Mucosa of stomach (tissue), 1 donor: ENCODE data around the gene MRPS23.

Source experiments
- H3K27me3 ChIP-seq: one replicate; pipeline ENCODE4 v1.7.0; 2013; ENCODE audit warnings: mild to moderate bottlenecking, low read length; ENCODE audit not compliant: control insufficient read depth, insufficient read depth
- H3K36me3 ChIP-seq: one replicate; pipeline ENCODE4 v1.7.0; 2013; ENCODE audit warnings: low read length; ENCODE audit not compliant: control insufficient read depth, insufficient read depth
- H3K4me1 ChIP-seq: one replicate; pipeline ENCODE4 v1.7.0; 2013; ENCODE audit warnings: mild to moderate bottlenecking, low read length; ENCODE audit not compliant: control insufficient read depth, insufficient read depth
- H3K4me3 ChIP-seq: one replicate; pipeline ENCODE4 v1.7.0; 2013; ENCODE audit warnings: low read length
- H3K9ac ChIP-seq: one replicate; pipeline ENCODE4 v1.7.0; 2013; ENCODE audit warnings: mild to moderate bottlenecking, low read length, moderate library complexity
- H3K9me3 ChIP-seq: one replicate; pipeline ENCODE4 v1.7.0; 2013; ENCODE audit warnings: mild to moderate bottlenecking, low read length, moderate library complexity; ENCODE audit not compliant: control insufficient read depth
- donor health status: Pancreatic carcinoma.

MRPS23 gene

DNA sequence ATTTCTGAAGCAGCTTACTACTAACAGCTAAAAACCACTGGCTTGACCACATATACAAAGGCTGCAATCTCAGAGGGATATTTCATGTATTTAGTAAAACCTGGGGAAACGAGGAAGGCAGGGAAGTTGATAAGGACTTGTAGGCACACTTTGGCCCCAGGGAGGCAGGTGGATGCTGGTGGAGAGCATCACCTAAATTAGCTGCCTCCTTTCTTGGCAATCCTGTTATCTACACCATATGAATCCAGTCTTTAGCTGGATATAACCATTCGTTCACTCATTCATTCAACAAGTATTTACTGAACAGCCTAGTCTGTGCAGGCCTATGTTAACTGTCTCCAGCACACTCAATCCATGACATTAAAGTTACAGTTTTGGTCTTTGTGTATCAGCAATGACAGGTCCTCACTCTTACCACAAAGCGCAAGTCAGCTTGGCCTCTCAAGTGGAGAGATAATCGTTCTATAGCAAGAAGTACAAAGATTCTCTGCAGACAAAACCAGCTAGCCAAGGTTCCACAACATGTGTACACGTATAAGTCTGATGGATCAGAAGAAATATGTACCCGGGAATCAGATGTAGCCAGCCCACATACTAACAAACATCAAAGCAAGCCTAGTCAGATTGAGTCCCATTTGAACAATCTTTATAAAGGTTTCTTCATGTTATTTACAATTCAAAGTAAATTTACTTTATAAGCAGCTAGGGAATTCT lies 10.8 kb downstream of the MRPS23 start:
- Histone ChIP-seq H3K36me3 (peaks cover 4% of the 10 kb centered on the region), H3K9me3 (no peaks in the 10 kb centered on the region), H3K4me1 (peaks cover 4% of the 10 kb centered on the region), H3K4me3 (no peak overlapping the region), H3K27me3 (no peaks in the 10 kb centered on the region), H3K9ac (no peak overlapping the region)

DNA sequence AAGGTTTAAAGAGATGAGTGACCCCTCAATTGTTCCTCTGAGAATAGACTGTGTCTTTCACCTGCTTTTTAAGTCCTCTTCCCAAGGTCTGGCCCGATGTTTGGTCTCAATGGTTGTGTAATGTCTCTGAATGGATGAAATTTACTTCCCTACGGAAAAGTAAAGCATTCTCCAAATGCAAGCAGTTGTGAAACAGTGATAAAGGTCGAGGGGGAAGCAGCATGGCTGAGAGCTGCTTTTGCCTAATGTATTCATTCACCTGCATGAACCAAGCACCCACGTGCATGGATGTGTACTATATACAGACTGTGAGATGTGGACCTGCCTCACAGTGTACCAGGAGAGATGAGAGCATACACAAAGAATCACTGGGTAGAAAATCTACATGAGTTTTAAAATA lies 11.4 kb downstream of the MRPS23 start:
- Histone ChIP-seq H3K9ac (no peak overlapping the region), H3K27me3 (no peaks in the 10 kb centered on the region), H3K4me3 (no peak overlapping the region), H3K4me1 (peaks cover 8% of the 10 kb centered on the region), H3K36me3 (peaks cover 4% of the 10 kb centered on the region), H3K9me3 (no peaks in the 10 kb centered on the region)

DNA sequence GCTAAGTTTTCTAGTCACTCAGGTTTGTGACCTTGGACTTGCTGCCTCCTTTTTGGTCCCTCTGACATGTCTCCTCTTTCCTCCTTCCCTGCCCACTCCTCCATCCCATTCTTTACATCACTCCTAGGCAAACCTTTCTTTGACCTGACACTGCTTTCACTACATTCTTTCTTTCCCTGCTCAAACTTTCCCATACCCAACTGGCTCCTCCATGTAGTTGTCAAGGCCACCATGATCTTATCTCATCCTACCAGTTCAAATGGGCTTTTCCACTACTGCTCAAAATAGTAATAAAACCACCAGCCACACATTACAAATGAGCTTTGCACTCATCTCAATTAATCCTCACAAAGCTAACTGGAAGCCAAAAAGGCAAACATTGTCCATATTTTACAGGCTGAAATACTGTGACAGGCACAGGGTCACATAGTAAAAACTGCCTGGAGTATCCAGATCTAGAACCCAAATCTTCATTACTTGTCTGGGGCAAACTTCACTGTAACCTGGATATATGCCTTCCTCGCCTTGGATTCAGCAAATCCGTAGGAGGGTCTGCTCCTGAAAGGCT lies 14.4 kb downstream of the MRPS23 start:
- Histone ChIP-seq H3K36me3 (peaks cover 4% of the 10 kb centered on the region), H3K4me3 (no peak overlapping the region), H3K9me3 (no peaks in the 10 kb centered on the region), H3K4me1 (peaks cover 19% of the 10 kb centered on the region), H3K9ac (no peak overlapping the region), H3K27me3 (no peaks in the 10 kb centered on the region)

DNA sequence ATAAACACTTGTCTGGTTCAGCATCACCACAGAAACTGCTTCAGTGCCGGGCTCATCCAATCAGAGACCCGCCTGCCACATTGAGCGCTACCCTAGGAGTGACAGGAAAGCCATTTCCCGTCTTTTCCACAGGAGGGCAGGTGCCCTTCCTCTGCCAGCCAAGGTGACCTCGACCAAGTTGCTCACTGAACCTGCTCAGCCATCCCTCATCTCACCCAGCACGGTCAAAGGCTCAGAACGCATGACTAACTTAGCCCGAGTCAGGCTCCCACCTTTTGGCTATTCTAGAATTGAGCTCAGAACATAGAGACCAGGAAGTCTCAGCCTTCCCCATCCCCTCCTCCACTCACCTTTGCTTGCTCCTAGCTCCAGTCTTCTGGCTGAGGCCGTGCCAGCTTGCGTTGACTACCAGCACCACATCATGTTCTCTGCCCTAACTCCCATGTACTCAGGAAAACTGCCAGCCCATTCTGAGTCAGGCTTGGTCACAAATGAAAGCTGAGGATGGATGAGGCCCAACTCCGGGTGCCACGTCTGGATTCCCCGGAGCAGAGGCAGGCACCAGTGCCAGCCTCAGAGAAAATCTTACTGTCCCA lies 15.6 kb downstream of the MRPS23 start:
- Histone ChIP-seq H3K36me3 (peaks cover 4% of the 10 kb centered on the region), H3K9me3 (no peaks in the 10 kb centered on the region), H3K27me3 (no peaks in the 10 kb centered on the region), H3K4me3 (no peak overlapping the region), H3K9ac (no peak overlapping the region), H3K4me1 (peaks cover 19% of the 10 kb centered on the region)

DNA sequence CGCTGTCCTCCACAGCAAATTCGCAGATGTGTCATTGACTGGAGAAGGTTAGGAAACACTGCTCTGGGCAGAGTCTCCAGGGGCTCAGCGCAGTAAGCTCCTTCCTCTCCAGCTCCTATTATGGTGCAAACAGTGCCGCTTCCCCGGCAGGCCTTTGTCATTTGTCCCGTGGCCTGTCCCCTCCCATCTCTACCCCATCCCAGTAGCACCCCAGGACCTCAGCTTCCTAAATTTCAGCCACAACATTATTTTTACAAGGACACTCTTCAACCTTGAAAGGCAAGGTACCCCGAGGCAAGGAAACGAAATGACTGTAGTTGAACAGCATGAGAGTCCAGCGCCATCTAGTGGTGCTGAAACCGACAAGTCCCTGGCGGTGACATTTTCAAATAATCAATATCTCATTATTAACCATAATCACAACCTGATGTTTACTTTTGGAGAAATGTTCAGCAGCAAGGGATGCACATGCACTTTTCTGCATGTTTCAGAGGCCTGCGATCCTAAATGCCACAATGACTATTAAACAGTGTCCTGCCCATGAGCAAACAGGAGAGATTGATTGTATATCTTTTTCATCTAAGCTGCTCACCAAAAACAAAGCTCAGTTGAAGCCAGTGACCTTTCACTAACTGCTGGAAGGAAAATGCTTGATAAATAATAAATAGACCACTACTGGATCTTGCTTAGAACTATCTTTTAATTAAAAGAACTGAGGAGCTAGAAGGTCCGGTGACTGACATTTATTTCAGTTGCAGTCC lies 16.5 kb downstream of the MRPS23 start:
- no peak overlapping the region for H3K4me3 ChIP-seq
- peaks cover 19% of the 10 kb centered on the region for H3K4me1 ChIP-seq
- H3K9ac ChIP-seq, result peak overlapping the region; percentile 40
- no peaks in the 10 kb centered on the region for H3K27me3 ChIP-seq
- no peaks in the 10 kb centered on the region for H3K9me3 ChIP-seq
- peaks cover under 1% of the 10 kb centered on the region for H3K36me3 ChIP-seq

DNA sequence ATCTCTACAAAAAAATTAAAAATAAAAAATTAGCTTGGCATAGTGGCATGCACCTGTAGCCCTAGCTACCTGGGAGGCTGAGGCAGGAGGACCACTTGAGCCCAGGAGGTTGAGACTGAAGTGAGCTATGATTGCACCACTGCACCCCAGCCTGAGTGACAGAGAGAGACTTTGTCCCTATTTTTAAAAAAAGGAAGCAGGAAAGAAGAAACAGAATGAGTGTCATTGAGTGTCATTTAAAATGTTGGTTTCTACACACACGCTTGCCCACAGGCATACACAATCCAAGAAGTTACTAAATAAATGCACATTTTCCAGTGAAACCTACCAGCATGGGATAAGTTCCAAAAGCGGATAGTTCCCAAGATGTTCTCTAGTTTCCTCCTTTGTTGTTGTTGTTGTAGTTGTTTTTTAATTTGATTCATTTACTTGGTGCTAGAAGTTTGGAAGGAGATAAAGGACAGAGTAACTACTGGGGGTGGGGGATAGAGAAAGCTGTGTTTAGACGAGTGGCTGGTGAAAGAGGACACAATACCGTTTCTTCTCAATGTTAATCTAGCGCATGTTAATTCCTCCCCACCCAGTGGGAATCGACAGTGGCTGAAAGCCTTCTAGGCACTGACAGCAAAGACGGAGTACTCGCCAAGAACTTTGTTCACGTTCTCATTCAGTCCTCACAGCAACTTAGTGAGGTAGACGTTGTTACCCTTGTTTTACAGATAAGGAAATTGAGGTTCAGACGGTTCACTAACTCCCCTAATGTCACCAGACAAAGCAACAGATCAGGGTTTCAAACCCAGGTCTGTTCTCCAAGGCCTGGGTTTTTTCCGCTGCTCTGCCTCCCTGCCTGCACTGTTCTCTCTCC lies 17.3 kb downstream of the MRPS23 start:
- H3K27me3 ChIP-seq, result no peaks in the 10 kb centered on the region
- peaks cover 19% of the 10 kb centered on the region for H3K4me1 ChIP-seq
- peak overlapping the region; percentile 40 for H3K9ac ChIP-seq
- no peak overlapping the region for H3K4me3 ChIP-seq
- H3K36me3 ChIP-seq, result no peaks in the 10 kb centered on the region
- H3K9me3 ChIP-seq, result no peaks in the 10 kb centered on the region

DNA sequence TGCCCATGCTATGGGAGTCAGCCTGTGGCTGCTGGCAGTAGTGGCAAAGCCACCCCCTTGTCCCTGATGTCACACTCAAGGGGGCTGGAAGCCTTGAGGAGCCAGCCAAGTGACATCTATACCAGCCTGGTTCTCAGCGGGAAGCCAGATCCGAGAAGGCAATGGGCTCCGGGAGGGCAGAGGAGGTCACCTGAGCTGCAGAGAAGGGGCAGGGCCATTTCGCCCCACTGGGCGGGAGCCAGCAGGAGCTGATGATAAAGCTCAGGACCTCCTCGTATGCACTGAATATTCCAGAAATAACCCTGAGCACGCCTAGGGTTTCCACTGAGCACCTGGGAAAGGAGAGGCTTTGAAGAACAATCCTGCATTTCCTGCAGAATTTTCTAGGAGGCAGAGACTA lies 19.0 kb downstream of the MRPS23 start:
- Histone ChIP-seq H3K27me3 (no peaks in the 10 kb centered on the region), H3K4me3 (no peak overlapping the region), H3K36me3 (no peaks in the 10 kb centered on the region), H3K4me1 (peaks cover 19% of the 10 kb centered on the region), H3K9me3 (no peaks in the 10 kb centered on the region), H3K9ac (no peak overlapping the region)

DNA sequence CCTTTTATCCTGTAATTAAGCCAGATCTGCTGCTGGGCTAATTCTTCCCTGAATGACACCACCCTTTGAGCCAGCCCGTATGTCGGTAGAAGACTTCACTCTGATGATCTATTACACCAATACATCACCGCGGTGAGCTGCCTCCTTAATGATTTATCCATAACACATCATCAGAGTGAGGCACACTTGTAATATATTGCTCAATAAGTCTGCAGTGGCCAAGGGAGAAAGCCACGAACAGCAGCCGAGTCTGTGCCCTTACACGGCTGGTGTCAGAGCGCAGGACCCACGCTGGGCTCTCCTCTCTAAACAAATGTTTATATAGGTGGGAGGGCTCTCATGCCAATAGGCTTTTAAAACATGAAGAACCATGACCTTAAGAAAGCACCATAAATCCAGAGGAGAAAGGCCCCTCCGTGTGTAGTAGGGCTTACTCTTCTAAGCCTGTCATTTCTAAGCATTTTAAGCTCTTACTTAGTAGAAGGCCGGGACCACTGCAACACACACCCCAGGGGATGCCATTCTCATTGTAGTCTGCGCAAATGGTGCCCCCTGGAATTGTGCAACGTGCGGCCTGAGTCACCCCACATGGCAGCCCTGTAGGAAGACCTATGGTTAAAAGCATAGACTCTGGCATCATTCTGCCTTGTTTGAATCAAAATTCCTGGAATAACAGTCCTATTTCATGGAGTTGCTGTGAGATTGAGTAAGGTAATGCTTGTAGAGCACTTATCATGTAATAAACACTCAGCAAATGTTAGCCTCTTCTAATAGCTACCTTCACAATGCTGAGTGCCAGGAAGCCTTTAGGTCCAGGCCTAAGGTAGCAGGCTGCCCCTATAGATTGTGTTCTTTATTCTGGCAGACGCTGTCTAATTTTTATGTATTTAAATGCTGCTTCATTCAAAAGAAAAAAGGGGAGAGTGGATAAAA lies 26.1 kb downstream of the MRPS23 start:
- Histone ChIP-seq H3K9ac (no peak overlapping the region), H3K9me3 (no peaks in the 10 kb centered on the region), H3K4me1 (no peaks in the 10 kb centered on the region), H3K27me3 (peaks cover 3% of the 10 kb centered on the region), H3K36me3 (no peaks in the 10 kb centered on the region), H3K4me3 (no peak overlapping the region)

DNA sequence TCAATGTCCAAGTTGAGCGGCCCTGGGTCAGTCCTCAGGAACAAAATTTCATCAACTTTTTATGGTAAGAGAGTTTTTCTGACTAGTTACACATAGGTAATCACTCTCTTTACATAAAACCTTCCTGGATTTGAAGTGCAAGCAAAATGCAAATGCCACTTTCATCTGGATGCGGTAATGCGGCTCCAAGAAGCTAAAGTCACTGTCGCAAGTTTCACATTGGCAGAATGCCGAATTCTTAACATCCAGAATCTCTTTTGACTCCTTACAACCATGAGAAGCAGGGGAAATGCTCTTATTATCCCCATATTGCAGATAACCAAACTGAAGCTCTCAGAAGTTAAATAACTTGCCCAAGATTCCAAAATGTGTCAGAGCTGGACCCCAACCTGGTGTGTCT lies 30.0 kb downstream of the MRPS23 start:
- H3K4me3 ChIP-seq, result no peak overlapping the region
- peaks cover 3% of the 10 kb centered on the region for H3K27me3 ChIP-seq
- no peak overlapping the region for H3K9ac ChIP-seq
- H3K36me3 ChIP-seq, result no peaks in the 10 kb centered on the region
- H3K4me1 ChIP-seq, result no peaks in the 10 kb centered on the region
- no peaks in the 10 kb centered on the region for H3K9me3 ChIP-seq

DNA sequence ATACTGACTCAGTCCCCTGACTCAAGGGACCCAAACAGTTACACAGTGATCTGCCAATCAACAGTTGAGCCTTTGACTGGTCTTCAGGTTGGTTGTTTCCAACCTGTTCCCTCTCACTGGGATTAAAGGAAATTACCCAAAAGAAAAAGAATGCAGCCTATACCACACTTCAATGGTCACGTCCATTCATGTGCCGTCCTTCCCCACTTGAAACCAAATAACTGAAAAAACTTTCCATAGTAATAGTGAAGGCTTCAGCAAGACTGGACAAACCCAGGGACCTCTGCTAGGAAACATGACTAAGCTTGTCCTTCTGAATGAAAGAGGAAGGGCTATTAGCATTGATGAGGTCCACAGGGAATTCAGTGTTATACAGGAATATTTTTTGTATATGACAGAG lies 30.6 kb downstream of the MRPS23 start:
- Histone ChIP-seq H3K27me3 (peaks cover 3% of the 10 kb centered on the region), H3K36me3 (no peaks in the 10 kb centered on the region), H3K4me1 (no peaks in the 10 kb centered on the region), H3K4me3 (no peak overlapping the region), H3K9me3 (no peaks in the 10 kb centered on the region), H3K9ac (no peak overlapping the region)

DNA sequence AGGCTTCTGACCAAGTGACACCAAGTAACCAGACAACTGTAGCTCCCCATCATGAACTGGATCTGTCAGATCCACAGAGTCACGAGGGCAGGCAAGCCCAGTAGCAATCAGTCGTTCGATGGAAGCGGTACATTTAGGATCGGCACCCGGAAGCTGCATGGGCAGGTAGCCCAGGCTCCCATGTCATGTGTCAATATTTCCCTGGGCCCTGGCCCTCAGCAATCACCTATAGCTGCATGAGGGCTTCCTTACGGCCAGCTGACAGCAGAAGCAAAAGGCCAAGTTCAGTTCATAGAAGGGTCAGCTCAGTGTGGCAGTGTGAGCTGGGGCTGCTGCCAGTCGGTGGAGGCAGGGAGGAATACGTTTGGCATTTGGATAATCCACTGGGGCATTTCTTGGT lies 31.8 kb downstream of the MRPS23 start:
- Histone ChIP-seq H3K27me3 (no peaks in the 10 kb centered on the region), H3K9ac (no peak overlapping the region), H3K36me3 (no peaks in the 10 kb centered on the region), H3K4me3 (no peak overlapping the region), H3K9me3 (no peaks in the 10 kb centered on the region), H3K4me1 (no peaks in the 10 kb centered on the region)
